Activated T-helper 9 cell treated with anti-CD3 and anti-CD28 coated beads, Interleukin-2, amount 50 U/mL, for 16 hours (primary cell): ENCODE data around the gene RAC2.
"Not testable (repeated sequence)": the region's sequence is repeated elsewhere in the genome, so short reads cannot be mapped to it uniquely, and the experiment has no call there.

ENCODE experiments used
- DNase-seq: peaks from one replicate; pipeline ENCODE4 v3.0.0-alpha.2; 2020; ENCODE audit warnings: low read depth

The RAC2 gene

GRCh38 chr22:37206118-37206840 lies 37.8 kb downstream of the RAC2 start:
- no peak for DNase-seq

GRCh38 chr22:37205046-37205445 lies 39.0 kb downstream of the RAC2 start:
- no peak for DNase-seq

GRCh38 chr22:37204045-37204655 lies 39.9 kb downstream of the RAC2 start:
- DNase-seq: no peak

GRCh38 chr22:37203354-37204044 lies 40.6 kb downstream of the RAC2 start:
- no peak for DNase-seq

GRCh38 chr22:37202716-37203115 lies 41.4 kb downstream of the RAC2 start:
- DNase-seq: no peak

GRCh38 chr22:37202001-37202555 lies 42.0 kb downstream of the RAC2 start:
- DNase-seq: no peak

GRCh38 chr22:37201443-37201820 lies 42.6 kb downstream of the RAC2 start:
- not testable (repeated sequence) for DNase-seq

- no peak for DNase-seq
These were observed 44.3 kb downstream of the RAC2 start for GRCh38 chr22:37199760-37200108.

- DNase-seq: peak; percentile 99
These were observed 44.8 kb downstream of the RAC2 start for GRCh38 chr22:37199103-37199759.

- peak; percentile 86 for DNase-seq
These were observed 45.6 kb downstream of the RAC2 start for GRCh38 chr22:37198258-37199102.

- DNase-seq: no peak
These were observed 46.4 kb downstream of the RAC2 start for GRCh38 chr22:37197451-37198257.

GRCh38 chr22:37196539-37197450 lies 47.3 kb downstream of the RAC2 start:
- DNase-seq: no peak

GRCh38 chr22:37195921-37196320 lies 48.1 kb downstream of the RAC2 start:
- no peak for DNase-seq

GRCh38 chr22:37194750-37195149 lies 49.3 kb downstream of the RAC2 start:
- no peak for DNase-seq

GRCh38 chr22:37193629-37194191 lies 50.4 kb downstream of the RAC2 start:
- DNase-seq: no peak

- no peak for DNase-seq
These were observed 51.3 kb downstream of the RAC2 start for GRCh38 chr22:37192741-37193140.

GRCh38 chr22:37192204-37192603 lies 51.9 kb downstream of the RAC2 start:
- DNase-seq: no peak

- no peak for DNase-seq
These were observed 53.7 kb downstream of the RAC2 start for GRCh38 chr22:37190262-37190780.

- no peak for DNase-seq
These were observed 55.1 kb downstream of the RAC2 start for GRCh38 chr22:37188901-37189466.
